ENCODE results near the gene NPHP1.

GRCh38 chr2:110104025-110104771 is 100.6 kb downstream of the NPHP1 start:
- TF ChIP-seq, protein P1, sequence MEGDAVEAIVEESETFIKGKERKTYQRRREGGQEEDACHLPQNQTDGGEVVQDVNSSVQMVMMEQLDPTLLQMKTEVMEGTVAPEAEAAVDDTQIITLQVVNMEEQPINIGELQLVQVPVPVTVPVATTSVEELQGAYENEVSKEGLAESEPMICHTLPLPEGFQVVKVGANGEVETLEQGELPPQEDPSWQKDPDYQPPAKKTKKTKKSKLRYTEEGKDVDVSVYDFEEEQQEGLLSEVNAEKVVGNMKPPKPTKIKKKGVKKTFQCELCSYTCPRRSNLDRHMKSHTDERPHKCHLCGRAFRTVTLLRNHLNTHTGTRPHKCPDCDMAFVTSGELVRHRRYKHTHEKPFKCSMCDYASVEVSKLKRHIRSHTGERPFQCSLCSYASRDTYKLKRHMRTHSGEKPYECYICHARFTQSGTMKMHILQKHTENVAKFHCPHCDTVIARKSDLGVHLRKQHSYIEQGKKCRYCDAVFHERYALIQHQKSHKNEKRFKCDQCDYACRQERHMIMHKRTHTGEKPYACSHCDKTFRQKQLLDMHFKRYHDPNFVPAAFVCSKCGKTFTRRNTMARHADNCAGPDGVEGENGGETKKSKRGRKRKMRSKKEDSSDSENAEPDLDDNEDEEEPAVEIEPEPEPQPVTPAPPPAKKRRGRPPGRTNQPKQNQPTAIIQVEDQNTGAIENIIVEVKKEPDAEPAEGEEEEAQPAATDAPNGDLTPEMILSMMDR (conservative IDR thresholded peaks at IDR 0.05; ENCODE audit: low read depth, low read length): no peak
- TF ChIP-seq POLR2A (IDR thresholded peaks at IDR 0.05; ENCODE audit: low read depth, low read length) (no peak), BHLHE40 (IDR thresholded peaks at IDR 0.05; ENCODE audit: low read depth, low read length) (no peak), RAD21 (IDR thresholded peaks at IDR 0.05; ENCODE audit: low read length) (no peak), FOS (IDR thresholded peaks at IDR 0.05; ENCODE audit: low read depth, low read length) (no peak), MAFK (IDR thresholded peaks at IDR 0.05; ENCODE audit: low read depth, low read length) (no peak), MAZ (IDR thresholded peaks at IDR 0.05; ENCODE audit: borderline replicate concordance, low read depth, low read length) (no peak), SMC3 (IDR thresholded peaks at IDR 0.05; ENCODE audit: low read depth, low read length) (no peak), MXI1 (IDR thresholded peaks at IDR 0.05; ENCODE audit: borderline replicate concordance, low read depth, low read length) (no peak), CHD1 (IDR thresholded peaks at IDR 0.05; ENCODE audit: low read depth, low read length) (no peak), RFX5 (IDR thresholded peaks at IDR 0.05; ENCODE audit: low read depth, low read length) (no peak), CEBPB (IDR thresholded peaks at IDR 0.05; ENCODE audit: low read depth, low read length) (no peak)
- TF ChIP-seq, protein P2, sequence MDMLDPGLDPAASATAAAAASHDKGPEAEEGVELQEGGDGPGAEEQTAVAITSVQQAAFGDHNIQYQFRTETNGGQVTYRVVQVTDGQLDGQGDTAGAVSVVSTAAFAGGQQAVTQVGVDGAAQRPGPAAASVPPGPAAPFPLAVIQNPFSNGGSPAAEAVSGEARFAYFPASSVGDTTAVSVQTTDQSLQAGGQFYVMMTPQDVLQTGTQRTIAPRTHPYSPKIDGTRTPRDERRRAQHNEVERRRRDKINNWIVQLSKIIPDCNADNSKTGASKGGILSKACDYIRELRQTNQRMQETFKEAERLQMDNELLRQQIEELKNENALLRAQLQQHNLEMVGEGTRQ (IDR thresholded peaks at IDR 0.05; ENCODE audit: low read depth, low read length): no peak
- TF ChIP-seq, protein P3, sequence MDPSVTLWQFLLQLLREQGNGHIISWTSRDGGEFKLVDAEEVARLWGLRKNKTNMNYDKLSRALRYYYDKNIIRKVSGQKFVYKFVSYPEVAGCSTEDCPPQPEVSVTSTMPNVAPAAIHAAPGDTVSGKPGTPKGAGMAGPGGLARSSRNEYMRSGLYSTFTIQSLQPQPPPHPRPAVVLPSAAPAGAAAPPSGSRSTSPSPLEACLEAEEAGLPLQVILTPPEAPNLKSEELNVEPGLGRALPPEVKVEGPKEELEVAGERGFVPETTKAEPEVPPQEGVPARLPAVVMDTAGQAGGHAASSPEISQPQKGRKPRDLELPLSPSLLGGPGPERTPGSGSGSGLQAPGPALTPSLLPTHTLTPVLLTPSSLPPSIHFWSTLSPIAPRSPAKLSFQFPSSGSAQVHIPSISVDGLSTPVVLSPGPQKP (IDR thresholded peaks at IDR 0.05; ENCODE audit: borderline replicate concordance, low read depth, low read length): no peak
